H1 (cell line): ENCODE data around the gene ELANE. TPM values are rescaled to one million over a fixed set of nuclear protein-coding genes. Genes with fewer than 3 reads are reported as not detected.
A peak's percentile ranks its signal among the peaks of the same experiment; 100 is the strongest.

ENCODE experiments used
- CTCF ChIA-PET: fragments of 300-600 bp; sonication (Branson Sonifier 250); formaldehyde crosslinking; loops from one replicate; lab custom pipeline; 2021; ENCODE audit not compliant: partially characterized antibody; lab: Charles Lee
- POLR2A ChIA-PET: fragments of 300-600 bp; sonication (Branson Sonifier 250); formaldehyde crosslinking; loops from one replicate; lab custom pipeline; 2021; ENCODE audit warnings: inconsistent platforms; ENCODE audit not compliant: partially characterized antibody; lab: Charles Lee
- DNase-seq, 2 experiments: peaks; one replicate each; pipeline versions ENCODE4 v3.0.0 to v3.0.0-alpha.2; 2010 to 2022; ENCODE audit warnings: low spot score in 2 of 2, low read depth in 1 of 2, mixed read lengths in 1 of 2
- FAIRE-seq: peaks from 2 replicates; lab custom pipeline; 2011; peaks lifted over from hg19 to GRCh38; lab: Jason Lieb, UNC
- H2AFZ ChIP-seq: 2 replicates; pipeline ENCODE4 v1.8.1; 2012; ENCODE audit warnings: low read length, inconsistent platforms
- H2AK5ac ChIP-seq: 2 replicates; pipeline ENCODE4 v1.6.1; 2013; ENCODE audit warnings: low read depth, low read length
- H2BK120ac ChIP-seq: replicated peaks from 2 replicates; pipeline ENCODE3; 2013; ENCODE audit warnings: low read depth, low read length, inconsistent platforms
- H2BK12ac ChIP-seq: 2 replicates; pipeline ENCODE4 v1.6.1; 2013; ENCODE audit warnings: low read depth, low read length
- H2BK15ac ChIP-seq: 2 replicates; pipeline ENCODE4 v1.6.1; 2013; ENCODE audit warnings: low read length
- H2BK20ac ChIP-seq: 2 replicates; pipeline ENCODE4 v1.6.1; 2013; ENCODE audit warnings: low read length
- H2BK5ac ChIP-seq: 2 replicates; pipeline ENCODE4 v1.6.1; 2013; ENCODE audit warnings: low read depth, low read length
- H3K14ac ChIP-seq: 2 replicates; pipeline ENCODE4 v1.6.1; 2013; ENCODE audit warnings: inconsistent platforms; ENCODE audit not compliant: insufficient read length
- H3K18ac ChIP-seq: 2 replicates; pipeline ENCODE4 v1.6.1; 2013; ENCODE audit warnings: low read length; ENCODE audit errors: extremely low read depth
- H3K23ac ChIP-seq: 2 replicates; pipeline ENCODE4 v1.6.1; 2013; ENCODE audit warnings: inconsistent platforms; ENCODE audit not compliant: insufficient read length
- H3K23me2 ChIP-seq: 2 replicates; pipeline ENCODE4 v1.6.1; 2013; ENCODE audit warnings: low read depth, low read length
- H3K27ac ChIP-seq: 2 replicates; pipeline ENCODE4 v1.6.1; 2011; ENCODE audit warnings: low read depth, low read length, inconsistent platforms
- H3K27me3 ChIP-seq, 4 experiments: replicated peaks in 1 of 4; 1 replicate in 1 of 4; 2 replicates in 3 of 4; pipeline versions ENCODE4 v1.6.1 to v1.8.1; 2011 to 2013; ENCODE audit warnings: low read length in 3 of 4, mild to moderate bottlenecking in 3 of 4, inconsistent platforms in 2 of 4, mixed read lengths in 2 of 4, moderate library complexity in 1 of 4; ENCODE audit not compliant: control insufficient read depth in 3 of 4, insufficient read depth in 3 of 4; ENCODE audit errors: extremely low read depth in 1 of 4
- H3K36me3 ChIP-seq, 4 experiments: 2 replicates each; pipeline versions ENCODE4 v1.6.1 to v1.8.1; 2011 to 2013; ENCODE audit warnings: mild to moderate bottlenecking in 4 of 4, low read length in 3 of 4, moderate library complexity in 2 of 4, control low read depth in 1 of 4, inconsistent platforms in 1 of 4; ENCODE audit not compliant: insufficient read depth in 4 of 4, control insufficient read depth in 2 of 4
- H3K4ac ChIP-seq: replicated peaks from 2 replicates; pipeline ENCODE3; 2013; ENCODE audit warnings: low read length, low read depth, mixed read lengths, inconsistent platforms; ENCODE audit not compliant: insufficient read length
- H3K4me1 ChIP-seq, 4 experiments: replicated peaks in 1 of 4; 1 replicate in 1 of 4; 2 replicates in 3 of 4; pipeline versions ENCODE4 v1.6.1 to v1.8.1; 2011 to 2013; ENCODE audit warnings: low read length in 3 of 4, inconsistent platforms in 2 of 4, mixed read lengths in 1 of 4; ENCODE audit not compliant: insufficient read depth in 4 of 4, control insufficient read depth in 3 of 4
- H3K4me2 ChIP-seq, 2 experiments: 2 replicates each; pipeline versions ENCODE4 v1.6.1 to v1.8.1; 2011 to 2013; ENCODE audit warnings: low read depth in 2 of 2, low read length in 2 of 2, control low read depth in 1 of 2, inconsistent platforms in 1 of 2, mild to moderate bottlenecking in 1 of 2; ENCODE audit not compliant: insufficient read depth in 1 of 2
- H3K4me3 ChIP-seq, 4 experiments: fragments of 200-600, 300-600 bp in 1 of 4; sonication (generic), shearing (Covaris generic), sonication (Bioruptor Twin) in 1 of 4; 2 replicates each; pipeline versions ENCODE4 v1.5.1 to v1.8.1; 2011 to 2016; ENCODE audit warnings: low read length in 4 of 4, low read depth in 3 of 4, control low read depth in 2 of 4, inconsistent platforms in 2 of 4, mild to moderate bottlenecking in 2 of 4, mixed read lengths in 1 of 4, moderate library complexity in 1 of 4; ENCODE audit not compliant: insufficient read depth in 2 of 4; ENCODE audit errors: extremely low read depth in 1 of 4
- H3K56ac ChIP-seq: replicated peaks from 2 replicates; pipeline ENCODE3; 2013; ENCODE audit warnings: low read depth, mild to moderate bottlenecking, mixed read lengths, low read length, inconsistent platforms; ENCODE audit not compliant: insufficient read length
- H3K79me1 ChIP-seq: 2 replicates; pipeline ENCODE4 v1.6.1; 2013; ENCODE audit warnings: low read depth, low read length, control low read depth
- H3K79me2 ChIP-seq, 2 experiments: 2 replicates each; pipeline versions ENCODE4 v1.6.1 to v1.8.1; 2012 to 2013; ENCODE audit warnings: low read length in 2 of 2, mild to moderate bottlenecking in 2 of 2, inconsistent platforms in 1 of 2; ENCODE audit not compliant: insufficient read depth in 2 of 2, control insufficient read depth in 1 of 2
- H3K9ac ChIP-seq, 4 experiments: replicated peaks in 1 of 4; 1 replicate in 1 of 4; 2 replicates in 3 of 4; pipeline versions ENCODE4 v1.6.1 to v1.8.1; 2011 to 2013; ENCODE audit warnings: low read depth in 3 of 4, low read length in 3 of 4, control low read depth in 2 of 4, mild to moderate bottlenecking in 2 of 4, moderate library complexity in 2 of 4, inconsistent platforms in 1 of 4; ENCODE audit errors: extremely low read depth in 1 of 4
- H3K9me3 ChIP-seq, 2 experiments: 2 replicates each; pipeline versions ENCODE4 v1.6.1 to v1.8.1; 2012 to 2013; ENCODE audit warnings: mild to moderate bottlenecking in 2 of 2, moderate library complexity in 2 of 2, control low read depth in 1 of 2, inconsistent platforms in 1 of 2, low read depth in 1 of 2, low read length in 1 of 2, mixed read lengths in 1 of 2; ENCODE audit not compliant: insufficient read depth in 2 of 2
- H4K20me1 ChIP-seq, 2 experiments: replicated peaks in 1 of 2; 2 replicates each; pipeline versions ENCODE3 to v1.8.1; 2011 to 2013; ENCODE audit warnings: inconsistent platforms in 2 of 2, low read length in 2 of 2, mild to moderate bottlenecking in 1 of 2; ENCODE audit not compliant: insufficient read depth in 2 of 2, control insufficient read depth in 1 of 2
- H4K5ac ChIP-seq: 2 replicates; pipeline ENCODE4 v1.6.1; 2013; ENCODE audit warnings: low read length, low read depth, mixed read lengths, inconsistent platforms; ENCODE audit not compliant: insufficient read length
- H4K8ac ChIP-seq: 2 replicates; pipeline ENCODE4 v1.8.0; 2013; ENCODE audit warnings: mild to moderate bottlenecking, moderate library complexity, low read length, inconsistent platforms; ENCODE audit not compliant: insufficient read depth; ENCODE audit errors: extremely low read depth
- H4K91ac ChIP-seq: replicated peaks from 2 replicates; pipeline ENCODE3; 2013; ENCODE audit warnings: low read length, mixed read lengths, inconsistent platforms; ENCODE audit not compliant: insufficient read length
- ATF3 ChIP-seq: IDR thresholded peaks from 2 replicates; pipeline ENCODE4 v1.6.1; 2011; ENCODE audit warnings: low read depth, mild to moderate bottlenecking, low read length; ENCODE audit not compliant: insufficient read depth
- CEBPB ChIP-seq: IDR thresholded peaks from 2 replicates; pipeline ENCODE4 v1.6.1; 2012; ENCODE audit warnings: low read depth, low read length
- E2F6 ChIP-seq: IDR thresholded peaks from 2 replicates; pipeline ENCODE4 v1.6.1; 2012; ENCODE audit warnings: inconsistent platforms
- EGR1 ChIP-seq: IDR thresholded peaks from 2 replicates; pipeline ENCODE4 v1.6.1; 2011; ENCODE audit warnings: low read depth, low read length, borderline replicate concordance
- MAFK ChIP-seq: IDR thresholded peaks from 2 replicates; pipeline ENCODE4 v1.6.1; 2012; ENCODE audit warnings: low read depth, mild to moderate bottlenecking, improper control_type of control experiment, low read length
- POLR2A ChIP-seq, 2 experiments: IDR thresholded peaks; 1 replicate in 1 of 2; 2 replicates in 1 of 2; pipeline ENCODE4 v1.6.1; 2011; ENCODE audit warnings: low read depth in 2 of 2, low read length in 2 of 2, mild to moderate bottlenecking in 2 of 2; ENCODE audit errors: control extremely low read depth in 1 of 2
- RNF2 ChIP-seq: fragments of 200-900, 300-1000 bp; sonication (generic); IDR thresholded peaks from 2 replicates; pipeline ENCODE4 v1.7.1; 2016; ENCODE audit warnings: borderline replicate concordance, low read depth, mild to moderate bottlenecking, antibody characterized with exemption, low read length; ENCODE audit not compliant: poor library complexity, severe bottlenecking; ENCODE audit errors: missing control alignments
- SP2 ChIP-seq: IDR thresholded peaks from 2 replicates; pipeline ENCODE4 v1.6.1; 2012; ENCODE audit warnings: mild to moderate bottlenecking, low read length, inconsistent platforms
- WGBS, 2 experiments: shearing (Covaris generic) in 1 of 2; methylation state at CpG; one replicate each; pipeline versions ENCODE4 v1.1.6 to v1.1.7; 2013 to 2015; ENCODE audit warnings: low lambda C conversion rate in 2 of 2, mixed read lengths in 2 of 2, inconsistent platforms in 1 of 2, low coverage in 1 of 2, missing lambda C conversion rate in 1 of 2; ENCODE audit not compliant: insufficient replicate concordance in 2 of 2, insufficient coverage in 1 of 2, insufficient read length in 1 of 2; ENCODE audit errors: extremely low coverage in 1 of 2, missing lambda C conversion rate in 1 of 2; 5-methylcytosine and 5-hydroxymethylcytosine counted together
- polyA plus RNA-seq, 7 experiments: library from polyadenylated mRNA; depleted of rRNA in 3 of 7; stranded (reverse) in 5 of 7; unstranded in 2 of 7; fragments of >200 nt in 5 of 7; fragments of 200-250 nt in 2 of 7; gene quantifications; 1 replicate in 5 of 7; 2 replicates in 1 of 7; 4 replicates in 1 of 7; pipeline versions ENCODE4 v1.2.1 to v1.2.3, GENCODE V29; 2011 to 2013; ENCODE audit warnings: missing spikeins in 2 of 7, mixed read lengths in 2 of 7
- total RNA-seq: library from RNA; stranded (reverse); fragmentation: NEBNext Ultra II Directional; extraction: Animal tissue kit (Norgen Biotek cat#: 25700); gene quantifications from 2 replicates; pipeline ENCODE4 v1.2.1, GENCODE V29; 2021

ELANE gene
- total and polyA plus RNA-seq, 2 of the 8 experiments (the other 6 are each of a cell fraction or from before 2014, with no cell fraction given), result not detected

GRCh38 chr19:862581-863314 is 10.6 kb downstream of the ELANE start:
- WGBS, 2 experiments, result 23% methylated on average over 32 of the region's 48 CpGs; no CpG with 5 or more reads in 1 of the 2 experiments
- Histone ChIP-seq H3K4ac (no peak overlapping the region), H3K23ac (no peak overlapping the region), H3K9me3 (no peaks in the 10 kb centered on the region), H3K36me3 (no peaks in the 10 kb centered on the region; a peak in 1 of 8 replicates), H4K5ac (peak overlapping the region; percentile 66), H2BK15ac (no peak overlapping the region), H3K27me3 (peaks cover 9 to 25% (median 13%) of the 10 kb centered on the region in 4 experiments), H3K23me2 (peaks cover 10% of the 10 kb centered on the region; the same call in 1 of the 2 replicates), H4K8ac (peak overlapping the region; percentile 95; the same call in 1 of the 2 replicates), H3K9ac (peak overlapping the region in 1 of 4 experiments; percentile 12; a peak in 1 of 7 replicates), H2BK12ac (0 out of 2 replicates have a peak overlapping the region, but pooled peaks have one; percentile 50), H3K27ac (no peak overlapping the region), H2AFZ (no peak overlapping the region), H2AK5ac (no peak overlapping the region), H3K79me2 (no peaks in the 10 kb centered on the region), H3K4me3 (peak overlapping the region; percentile 19 to 59 (median 34); a peak in 7 of 8 replicates), H2BK20ac (peak overlapping the region; percentile 80; the same call in 1 of the 2 replicates), H3K56ac (no peak overlapping the region), H3K14ac (no peak overlapping the region), H4K20me1 (peaks cover 0 to 10% of the 10 kb centered on the region in 2 experiments), H3K79me1 (no peaks in the 10 kb centered on the region), H3K4me1 (peaks cover 0 to 11% (median 7%) of the 10 kb centered on the region in 4 experiments; a peak in 6 of 7 replicates), H2BK120ac (no peak overlapping the region), H3K18ac (peak overlapping the region; percentile 60), H4K91ac (peak overlapping the region; percentile 91), H2BK5ac (no peak overlapping the region; the same call in 1 of the 2 replicates), H3K4me2 (peak overlapping the region; percentile 63 to 72)
- peak; percentile 70 to 98 for DNase-seq
- no peak for FAIRE-seq
- ChIA-PET POLR2A (interaction anchor here (0.6 to 2.8 kb wide), 19 partner anchors 10 to 290 kb away, joined by 3 to 22 read pairs (median 3); partner anchors contain the start of genes AZU1, BSG, KISS1R and MED16), CTCF (interaction anchor here (1.2 to 3.8 kb wide), 16 partner anchors 8 to 381 kb away, joined by 3 to 22 read pairs (median 8); partner anchors contain the start of gene WDR18)
- TF ChIP-seq CEBPB, result no peak
- TF ChIP-seq SP2, result no peak
- no peak for TF ChIP-seq RNF2
- no peak for TF ChIP-seq ATF3
- no peak for TF ChIP-seq POLR2A (IDR thresholded peaks at IDR 0.05; ENCODE audit: control extremely low read depth in 1 of 2, low read depth in 2 of 2, low read length in 2 of 2)
- peak; percentile 87 for TF ChIP-seq EGR1
- peak; percentile 55 for TF ChIP-seq E2F6
- no peak for TF ChIP-seq MAFK
